GM12891 (cell line): ENCODE data around the gene TENM3.

Experiments used
- PAX5 ChIP-seq: IDR thresholded peaks from 2 replicates; pipeline ENCODE4 v1.6.1; 2011; ENCODE audit warnings: low read length, moderate library complexity, mild to moderate bottlenecking; ENCODE audit not compliant: insufficient read depth, severe bottlenecking
- POLR2A ChIP-seq: IDR thresholded peaks from 2 replicates; pipeline ENCODE4 v1.6.1; 2011; ENCODE audit warnings: low read depth, low read length, control low read depth
- POLR2AphosphoS5 ChIP-seq: IDR thresholded peaks from 2 replicates; pipeline ENCODE4 v1.6.1; 2011; ENCODE audit warnings: low read depth, low read length, control low read depth
- POU2F2 ChIP-seq: IDR thresholded peaks from 2 replicates; pipeline ENCODE4 v1.6.1; 2011; ENCODE audit warnings: low read depth, mild to moderate bottlenecking, control low read depth, low read length, moderate library complexity
- SPI1 ChIP-seq: IDR thresholded peaks from 2 replicates; pipeline ENCODE4 v1.6.1; 2011; ENCODE audit warnings: low read depth, low read length, control low read depth
- TAF1 ChIP-seq: IDR thresholded peaks from 2 replicates; pipeline ENCODE4 v1.6.1; 2011; ENCODE audit warnings: low read depth, low read length, control low read depth

DNA sequence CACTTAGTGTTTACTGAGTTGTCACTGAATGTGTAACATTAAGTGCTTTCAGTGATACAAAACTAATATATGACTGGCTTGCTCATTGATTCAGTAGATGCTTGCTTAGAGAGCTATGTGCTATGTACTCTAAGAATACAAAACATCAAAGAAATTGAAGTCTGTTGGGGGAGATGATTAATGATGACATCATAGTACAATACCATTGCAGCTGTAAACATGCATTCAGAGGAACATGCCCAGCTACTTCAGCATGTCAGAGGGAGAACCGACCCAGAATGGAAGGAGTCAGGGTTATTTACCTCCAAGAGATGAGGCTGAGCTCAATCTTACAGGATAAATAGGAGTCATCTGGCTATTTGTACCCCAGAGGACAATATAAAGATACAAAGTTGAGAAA, 290.8 kb downstream of the TENM3 start:
- TF ChIP-seq POLR2A = no peak
- no peak for TF ChIP-seq POLR2AphosphoS5
- TF ChIP-seq SPI1 = no peak
- TF ChIP-seq TAF1 = no peak
- no peak for TF ChIP-seq PAX5
- TF ChIP-seq POU2F2 = no peak
